Measurements from ENCODE around the gene PMEL.
"Not testable (repeated sequence)": the region's sequence is repeated elsewhere in the genome, so short reads cannot be mapped to it uniquely, and the experiment has no call there.

- TF ChIP-seq CTCF (IDR thresholded peaks at IDR 0.05; ENCODE audit: low read length); EZH2 (IDR thresholded peaks at IDR 0.05; ENCODE audit: borderline replicate concordance, low read length): not testable (repeated sequence)
These were observed 42.2 kb downstream of the PMEL start for GRCh38 chr12:55923648-55924047.

All from OCI-LY1 (cell line).